OCI-LY7 (cell line): ENCODE data around the gene MIB2.

Experiments
- CTCF ChIP-seq: fragments of 200-600 bp; sonication (generic); conservative IDR thresholded peaks from 2 replicates; pipeline ENCODE4 v1.5.1; 2014; ENCODE audit warnings: mild to moderate bottlenecking, antibody characterized with exemption, low read length, moderate library complexity, mixed read lengths
- EZH2phosphoT487 ChIP-seq: fragments of 200-600 bp; sonication (generic); IDR thresholded peaks from 2 replicates; pipeline ENCODE4 v1.6.1; 2018; ENCODE audit warnings: low read depth, borderline replicate concordance, mild to moderate bottlenecking, mixed run types, antibody characterized with exemption, low read length, moderate library complexity, mixed read lengths

GRCh38 chr1:1623631-1624442 is 8.5 kb downstream of the MIB2 start:
- no peak for TF ChIP-seq CTCF
- TF ChIP-seq EZH2phosphoT487 = no peak
